Sigmoid colon (tissue), 4 donors: ENCODE data around the gene AMOTL2.

Experiments used
- CTCF ChIP-seq, 4 experiments: fragments of 450-650 bp in 3 of 4; fragments of 200-600 bp in 1 of 4; IDR thresholded peaks; one replicate each; pipeline ENCODE4 v1.5.1; 2016 to 2019; ENCODE audit warnings: antibody characterized with exemption in 4 of 4, mild to moderate bottlenecking in 3 of 4, moderate library complexity in 2 of 4
- EP300 ChIP-seq, 4 donors: sonication (generic); formaldehyde crosslinking; IDR thresholded peaks; one replicate each; pipeline ENCODE4 v1.6.1; 2017; ENCODE audit warnings: antibody characterized with exemption in 4 of 4
- POLR2A ChIP-seq, 2 donors: fragments of 450-650 bp; IDR thresholded peaks; one replicate each; pipeline ENCODE4 v1.6.1; 2016; ENCODE audit warnings: antibody characterized with exemption in 2 of 2, mild to moderate bottlenecking in 2 of 2, moderate library complexity in 2 of 2
- POLR2AphosphoS5 ChIP-seq, 4 donors: sonication (generic); formaldehyde crosslinking; IDR thresholded peaks; one replicate each; pipeline ENCODE4 v1.6.1; 2017; ENCODE audit warnings: antibody characterized with exemption in 4 of 4

- TF ChIP-seq CTCF (IDR thresholded peaks at IDR 0.05) (no peak), POLR2A (IDR thresholded peaks at IDR 0.05) (no peak), POLR2AphosphoS5 (IDR thresholded peaks at IDR 0.05) (no peak), EP300 (IDR thresholded peaks at IDR 0.05) (no peak)
Measured at GRCh38 chr3:134338516-134339261, 35.6 kb downstream of the AMOTL2 start.
